ENCODE data around the gene NR2C2. TPM values are rescaled to one million over a fixed set of nuclear protein-coding genes. Genes with fewer than 3 reads are reported as not detected.
A peak's percentile ranks its signal among the peaks of the same experiment; 100 is the strongest.

Gene NR2C2
- total RNA-seq, 1 donor from 2014 or later: 56.0 TPM

DNA sequence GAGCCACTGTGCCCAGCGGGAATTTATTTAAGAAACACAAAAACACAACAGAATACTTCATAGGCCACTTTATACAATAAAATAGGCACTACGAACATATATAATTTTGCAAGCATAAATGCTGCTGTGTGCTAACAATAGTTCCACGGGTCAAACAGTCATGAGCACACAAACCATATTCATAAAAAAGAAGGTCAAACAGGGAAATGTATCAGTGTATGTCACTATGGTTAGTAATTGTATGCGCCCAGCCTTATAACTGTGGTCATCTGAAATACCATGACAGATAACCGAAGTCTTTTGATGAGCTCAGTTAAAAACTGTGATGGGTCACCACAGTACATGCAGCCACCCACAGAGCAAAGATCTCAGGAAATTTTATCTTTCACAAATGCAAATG lies 38.1 kb upstream of the NR2C2 start:
- DNase-seq (ENCODE audit: low spot score, unreplicated experiment): no peak
- no peak for TF ChIP-seq CTCF (IDR thresholded peaks at IDR 0.05; ENCODE audit: unreplicated experiment)
- H3K27ac Mint-ChIP-seq: no peak overlapping the region
- no peak overlapping the region for H3K4me3 Mint-ChIP-seq (ENCODE audit: low read depth)
- peaks cover 11% of the 10 kb centered on the region for H3K27me3 Mint-ChIP-seq
- no peaks in the 10 kb centered on the region for H3K4me1 Mint-ChIP-seq (ENCODE audit: low read depth)
- peaks cover 2% of the 10 kb centered on the region for H3K36me3 Mint-ChIP-seq (ENCODE audit: insufficient read depth)
- peaks cover 9% of the 10 kb centered on the region for H3K9me3 Mint-ChIP-seq (ENCODE audit: low read depth)

DNA sequence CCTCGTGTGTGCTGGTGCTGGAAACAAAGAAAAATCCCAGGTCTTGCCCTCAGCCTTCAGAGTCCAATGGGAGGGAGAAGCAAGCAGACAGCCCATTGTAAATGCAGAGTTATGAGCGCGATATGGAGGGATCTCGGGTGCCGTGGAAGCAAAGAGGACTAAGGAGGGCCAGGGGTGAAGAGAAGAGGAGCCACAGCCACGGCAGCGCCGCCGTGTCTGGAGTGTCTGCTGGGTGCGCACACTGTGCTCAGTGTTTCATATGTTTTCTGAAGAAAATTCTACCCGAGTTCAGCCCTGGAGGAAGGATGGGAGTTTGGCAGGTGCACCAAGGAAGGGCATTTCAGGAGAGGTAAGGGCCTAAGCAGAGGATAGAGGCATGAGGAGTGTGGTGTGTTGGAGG lies 35.7 kb upstream of the NR2C2 start:
- H3K9me3 Mint-ChIP-seq (ENCODE audit: low read depth): no peaks in the 10 kb centered on the region
- H3K4me1 Mint-ChIP-seq (ENCODE audit: low read depth): no peaks in the 10 kb centered on the region
- H3K4me3 Mint-ChIP-seq (ENCODE audit: low read depth): no peak overlapping the region
- TF ChIP-seq CTCF (IDR thresholded peaks at IDR 0.05; ENCODE audit: unreplicated experiment): no peak
- DNase-seq (ENCODE audit: low spot score, unreplicated experiment): no peak
- H3K27ac Mint-ChIP-seq: no peak overlapping the region
- H3K36me3 Mint-ChIP-seq (ENCODE audit: insufficient read depth): no peaks in the 10 kb centered on the region
- peaks cover 11% of the 10 kb centered on the region for H3K27me3 Mint-ChIP-seq

DNA sequence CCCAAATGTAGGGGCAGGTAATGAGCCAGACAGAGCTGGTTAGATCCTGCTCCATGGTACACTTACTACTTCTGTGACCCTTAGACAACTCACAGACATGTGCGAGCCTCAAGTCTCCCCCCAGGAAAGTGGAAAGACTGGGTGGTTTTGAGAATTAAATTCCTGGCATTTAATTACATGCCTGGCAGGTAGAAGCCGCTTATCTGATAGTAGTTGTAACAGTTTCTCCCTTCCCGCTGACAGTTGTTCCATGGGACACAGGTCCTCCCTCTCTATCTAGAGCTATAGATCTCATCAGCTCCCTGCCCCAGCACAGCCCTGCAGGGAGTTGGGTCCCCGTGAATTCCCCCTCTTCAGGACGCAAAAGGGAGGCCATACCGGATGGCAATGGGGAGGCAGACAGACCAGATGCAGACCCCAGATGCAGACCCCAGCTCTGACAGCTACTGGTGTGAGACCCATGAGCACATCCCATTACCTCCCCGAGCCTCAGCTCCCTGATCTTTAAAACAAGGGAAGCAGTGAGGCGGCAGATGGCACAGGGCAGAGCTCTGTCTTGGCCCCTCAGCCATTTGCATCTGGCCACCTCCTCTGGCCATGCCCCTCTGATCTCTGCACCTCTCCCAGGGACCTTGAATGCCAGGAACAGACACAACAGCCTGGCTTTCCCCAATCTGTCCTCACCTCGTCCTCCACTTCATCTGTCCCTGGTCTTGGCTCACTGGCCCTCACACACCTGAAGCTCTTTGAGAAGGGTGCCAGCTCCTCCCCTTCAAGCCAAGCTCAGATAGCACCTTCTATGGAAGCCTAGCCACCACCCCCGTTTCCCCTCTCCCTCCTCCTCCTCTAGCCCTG lies 34.1 kb upstream of the NR2C2 start:
- Mint-ChIP-seq H3K4me3 (ENCODE audit: low read depth) (no peak overlapping the region), H3K27ac (no peak overlapping the region), H3K4me1 (ENCODE audit: low read depth) (no peaks in the 10 kb centered on the region), H3K36me3 (ENCODE audit: insufficient read depth) (no peaks in the 10 kb centered on the region), H3K27me3 (peaks cover 21% of the 10 kb centered on the region), H3K9me3 (ENCODE audit: low read depth) (no peaks in the 10 kb centered on the region)
- TF ChIP-seq CTCF (IDR thresholded peaks at IDR 0.05; ENCODE audit: unreplicated experiment): no peak
- no peak for DNase-seq (ENCODE audit: low spot score, unreplicated experiment)

DNA sequence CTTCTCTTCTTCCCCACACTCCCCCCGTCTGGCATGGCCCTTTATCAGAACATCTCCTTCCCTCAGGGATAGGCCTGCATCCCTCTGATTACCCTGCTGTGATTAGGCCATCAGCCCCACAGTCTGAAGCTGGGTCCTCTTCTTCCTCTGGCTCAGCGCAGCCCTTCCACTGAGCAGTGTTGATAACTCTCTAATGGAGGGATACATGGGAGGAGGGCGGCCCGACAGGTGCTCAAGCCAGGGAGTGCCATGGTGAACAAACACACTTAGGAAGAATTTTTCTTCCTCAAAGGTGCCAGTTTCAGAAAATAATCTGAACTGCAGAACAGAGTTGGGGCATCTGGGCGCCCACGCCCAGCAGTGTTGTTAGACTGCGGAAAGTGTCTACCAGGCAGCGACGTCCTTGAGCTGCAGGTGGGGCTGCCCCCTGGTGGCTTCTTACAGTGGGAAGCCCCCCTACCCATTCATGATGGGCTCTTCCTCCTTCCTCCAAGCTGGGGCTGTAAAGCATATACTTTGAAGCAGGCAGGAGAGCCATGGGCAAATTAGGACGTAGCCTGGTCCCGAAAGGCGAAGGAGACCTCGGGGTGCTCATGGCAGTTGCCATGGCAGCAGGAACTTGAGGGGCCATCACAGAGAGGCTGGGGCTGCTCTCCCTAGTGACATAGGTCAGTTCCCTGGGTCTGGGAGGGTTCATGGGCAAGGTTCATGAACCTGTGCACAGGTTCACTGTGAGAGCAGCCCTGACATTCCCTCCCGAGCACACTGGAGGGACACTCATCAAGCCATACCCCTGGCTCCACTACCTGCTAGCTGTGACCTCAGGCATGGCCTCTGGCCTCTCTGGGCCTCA lies 33.2 kb upstream of the NR2C2 start:
- TF ChIP-seq CTCF (IDR thresholded peaks at IDR 0.05; ENCODE audit: unreplicated experiment): peak; percentile 64
- DNase-seq (ENCODE audit: low spot score, unreplicated experiment): no peak
- no peaks in the 10 kb centered on the region for H3K36me3 Mint-ChIP-seq (ENCODE audit: insufficient read depth)
- H3K27me3 Mint-ChIP-seq: peaks cover 21% of the 10 kb centered on the region
- no peak overlapping the region for H3K4me3 Mint-ChIP-seq (ENCODE audit: low read depth)
- no peaks in the 10 kb centered on the region for H3K9me3 Mint-ChIP-seq (ENCODE audit: low read depth)
- H3K4me1 Mint-ChIP-seq (ENCODE audit: low read depth): no peaks in the 10 kb centered on the region
- H3K27ac Mint-ChIP-seq: no peak overlapping the region

GRCh38 chr3:14914779-14915117 lies 32.6 kb upstream of the NR2C2 start:
- Mint-ChIP-seq H3K27ac (no peak overlapping the region), H3K4me3 (ENCODE audit: low read depth) (no peak overlapping the region), H3K9me3 (ENCODE audit: low read depth) (no peaks in the 10 kb centered on the region), H3K27me3 (peaks cover 21% of the 10 kb centered on the region), H3K36me3 (ENCODE audit: insufficient read depth) (no peaks in the 10 kb centered on the region), H3K4me1 (ENCODE audit: low read depth) (no peaks in the 10 kb centered on the region)
- no peak for DNase-seq (ENCODE audit: low spot score, unreplicated experiment)
- TF ChIP-seq CTCF (IDR thresholded peaks at IDR 0.05; ENCODE audit: unreplicated experiment): no peak

All from progenitor cell of endocrine pancreas (in vitro differentiated cells).